Hepatocyte (in vitro differentiated cells): ENCODE data around the gene ZCCHC7.

ENCODE experiments used
- EZH2 ChIP-seq: fragments of 200-600 bp; sonication (generic); IDR thresholded peaks from 2 replicates; pipeline ENCODE4 v1.6.1; 2016; ENCODE audit warnings: antibody characterized with exemption, mild to moderate bottlenecking, borderline replicate concordance
- EZH2phosphoT487 ChIP-seq: fragments of 200-600 bp; sonication (generic); IDR thresholded peaks from one replicate; pipeline ENCODE4 v1.6.1; 2018; ENCODE audit warnings: antibody characterized with exemption, mild to moderate bottlenecking, low read depth, moderate library complexity; ENCODE audit not compliant: unreplicated experiment, severe bottlenecking
- TF ChIP-seq, protein P1 (sequence below): fragments of 200-600 bp; sonication (generic); IDR thresholded peaks from 2 replicates; pipeline ENCODE4 v1.5.1; 2016; ENCODE audit warnings: antibody characterized with exemption, mild to moderate bottlenecking; ENCODE audit not compliant: poor library complexity

DNA sequence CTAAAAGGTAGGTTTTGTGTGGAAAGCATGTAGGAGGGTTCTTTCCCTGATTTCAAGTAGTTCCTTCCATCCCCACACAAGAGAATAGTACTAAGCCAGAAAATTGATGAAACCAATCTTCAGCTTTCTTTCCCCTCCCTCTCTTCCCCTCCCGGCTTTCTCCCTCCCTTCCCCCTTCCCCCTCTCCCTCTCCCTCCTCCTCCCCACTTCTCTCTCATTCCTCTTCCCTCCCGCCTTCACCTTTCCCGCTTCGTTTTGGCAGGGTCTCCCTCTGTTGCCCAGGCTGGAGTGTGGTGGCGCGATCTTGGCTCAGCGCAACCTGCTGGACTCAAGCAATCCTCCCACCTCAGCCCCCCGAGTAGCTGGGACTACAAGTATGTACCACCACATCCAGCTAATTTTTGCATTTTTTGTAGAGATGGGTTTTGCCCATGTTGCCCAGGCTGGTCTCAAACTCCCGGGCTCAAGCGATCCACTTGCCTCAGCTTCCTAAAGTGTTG lies 85.8 kb downstream of the ZCCHC7 start:
- TF ChIP-seq, protein P1, sequence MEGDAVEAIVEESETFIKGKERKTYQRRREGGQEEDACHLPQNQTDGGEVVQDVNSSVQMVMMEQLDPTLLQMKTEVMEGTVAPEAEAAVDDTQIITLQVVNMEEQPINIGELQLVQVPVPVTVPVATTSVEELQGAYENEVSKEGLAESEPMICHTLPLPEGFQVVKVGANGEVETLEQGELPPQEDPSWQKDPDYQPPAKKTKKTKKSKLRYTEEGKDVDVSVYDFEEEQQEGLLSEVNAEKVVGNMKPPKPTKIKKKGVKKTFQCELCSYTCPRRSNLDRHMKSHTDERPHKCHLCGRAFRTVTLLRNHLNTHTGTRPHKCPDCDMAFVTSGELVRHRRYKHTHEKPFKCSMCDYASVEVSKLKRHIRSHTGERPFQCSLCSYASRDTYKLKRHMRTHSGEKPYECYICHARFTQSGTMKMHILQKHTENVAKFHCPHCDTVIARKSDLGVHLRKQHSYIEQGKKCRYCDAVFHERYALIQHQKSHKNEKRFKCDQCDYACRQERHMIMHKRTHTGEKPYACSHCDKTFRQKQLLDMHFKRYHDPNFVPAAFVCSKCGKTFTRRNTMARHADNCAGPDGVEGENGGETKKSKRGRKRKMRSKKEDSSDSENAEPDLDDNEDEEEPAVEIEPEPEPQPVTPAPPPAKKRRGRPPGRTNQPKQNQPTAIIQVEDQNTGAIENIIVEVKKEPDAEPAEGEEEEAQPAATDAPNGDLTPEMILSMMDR = no peak
- no peak for TF ChIP-seq EZH2
- TF ChIP-seq EZH2phosphoT487 = no peak
